DND-41 (cell line): Measurements from ENCODE around the gene CENPU.

Source experiments
- ATAC-seq: fragments of 200-7000 bp; cut with Tn5 transposase; 3 replicates; pipeline ENCODE4 v1.9.1; 2021; ENCODE audit warnings: low read depth; ENCODE audit not compliant: insufficient read depth
- DNase-seq: peaks from one replicate; pipeline ENCODE4 v3.0.0-alpha.2; 2020
- H2AFZ ChIP-seq: 2 replicates; pipeline ENCODE4 v1.6.0; 2012; ENCODE audit warnings: low read depth, low read length
- H3K27ac ChIP-seq: 2 replicates; pipeline ENCODE4 v1.5.1; 2012; ENCODE audit warnings: low read length, inconsistent platforms
- H3K27me3 ChIP-seq: fragments of 200-600 bp; sonication (generic); 2 replicates; pipeline ENCODE4 v1.6.0; 2012; ENCODE audit warnings: low read length, mild to moderate bottlenecking, inconsistent platforms; ENCODE audit not compliant: insufficient read depth, poor library complexity
- H3K36me3 ChIP-seq: 2 replicates; pipeline ENCODE4 v1.5.1; 2012; ENCODE audit warnings: low read length, inconsistent platforms; ENCODE audit not compliant: insufficient read depth
- H3K4me1 ChIP-seq: 2 replicates; pipeline ENCODE4 v1.5.1; 2012; ENCODE audit warnings: mild to moderate bottlenecking, low read length; ENCODE audit not compliant: insufficient read depth
- H3K4me2 ChIP-seq: 2 replicates; pipeline ENCODE4 v1.6.0; 2012; ENCODE audit warnings: mild to moderate bottlenecking, moderate library complexity, low read length, inconsistent platforms; ENCODE audit not compliant: insufficient read depth
- H3K4me3 ChIP-seq, 2 experiments: fragments of 200-600 bp in 1 of 2; shearing (Covaris generic) in 1 of 2; 2 replicates each; pipeline ENCODE4 v1.5.1; 2012 to 2016; ENCODE audit warnings: inconsistent platforms in 2 of 2, low read length in 2 of 2, mild to moderate bottlenecking in 2 of 2, low read depth in 1 of 2, moderate library complexity in 1 of 2
- H3K79me2 ChIP-seq: 2 replicates; pipeline ENCODE4 v1.6.0; 2012; ENCODE audit warnings: low read length, inconsistent platforms; ENCODE audit not compliant: insufficient read depth
- H3K9ac ChIP-seq: 2 replicates; pipeline ENCODE4 v1.6.0; 2012; ENCODE audit warnings: low read depth, mild to moderate bottlenecking, inconsistent platforms, low read length, moderate library complexity
- H3K9me3 ChIP-seq: 2 replicates; pipeline ENCODE4 v1.5.1; 2012; ENCODE audit warnings: low read length, moderate library complexity, mild to moderate bottlenecking, inconsistent platforms; ENCODE audit not compliant: insufficient read depth, severe bottlenecking
- H4K20me1 ChIP-seq: 2 replicates; pipeline ENCODE4 v1.6.0; 2012; ENCODE audit warnings: low read length; ENCODE audit not compliant: insufficient read depth
- EZH2 ChIP-seq: IDR thresholded peaks from 3 replicates; pipeline ENCODE4 v1.6.1; 2012; ENCODE audit warnings: borderline replicate concordance, low read depth, mild to moderate bottlenecking, moderate library complexity, low read length, inconsistent platforms; ENCODE audit not compliant: severe bottlenecking
- TF ChIP-seq, protein P1 (sequence below): IDR thresholded peaks from 2 replicates; pipeline ENCODE4 v1.5.1; 2012; ENCODE audit warnings: borderline replicate concordance, low read length, moderate library complexity, mild to moderate bottlenecking; ENCODE audit not compliant: poor library complexity, severe bottlenecking; ENCODE audit errors: extremely low read depth

CENPU gene

DNA sequence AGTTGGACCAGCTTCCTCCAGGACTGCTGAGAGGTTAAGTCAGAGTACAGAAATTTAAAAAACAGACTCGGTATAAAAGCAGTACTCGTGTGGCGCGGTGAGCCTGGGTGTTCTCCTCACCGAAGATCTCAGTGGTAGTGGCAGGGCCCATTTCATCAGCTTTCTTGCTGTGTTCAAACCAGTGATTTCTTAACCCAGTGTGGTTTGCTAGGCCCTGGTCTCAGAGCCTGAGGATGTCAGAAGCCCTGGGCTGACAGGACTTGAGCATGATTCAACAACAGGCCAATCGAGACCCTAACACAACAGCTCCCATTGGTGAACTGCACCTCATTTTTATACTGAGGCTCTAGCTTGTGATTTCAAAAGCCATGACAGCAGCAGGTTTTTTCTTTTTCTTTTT is 61.2 kb downstream of the CENPU start:
- Histone ChIP-seq H3K4me1 (peaks cover 7% of the 10 kb centered on the region; the same call in 1 of the 2 replicates), H3K79me2 (no peaks in the 10 kb centered on the region), H3K4me2 (no peak overlapping the region), H3K9me3 (no peaks in the 10 kb centered on the region), H3K4me3 (no peak overlapping the region), H3K36me3 (peaks cover 56% of the 10 kb centered on the region), H3K27me3 (no peaks in the 10 kb centered on the region), H3K9ac (no peak overlapping the region), H3K27ac (no peak overlapping the region), H2AFZ (no peak overlapping the region), H4K20me1 (no peaks in the 10 kb centered on the region)
- TF ChIP-seq, protein P1, sequence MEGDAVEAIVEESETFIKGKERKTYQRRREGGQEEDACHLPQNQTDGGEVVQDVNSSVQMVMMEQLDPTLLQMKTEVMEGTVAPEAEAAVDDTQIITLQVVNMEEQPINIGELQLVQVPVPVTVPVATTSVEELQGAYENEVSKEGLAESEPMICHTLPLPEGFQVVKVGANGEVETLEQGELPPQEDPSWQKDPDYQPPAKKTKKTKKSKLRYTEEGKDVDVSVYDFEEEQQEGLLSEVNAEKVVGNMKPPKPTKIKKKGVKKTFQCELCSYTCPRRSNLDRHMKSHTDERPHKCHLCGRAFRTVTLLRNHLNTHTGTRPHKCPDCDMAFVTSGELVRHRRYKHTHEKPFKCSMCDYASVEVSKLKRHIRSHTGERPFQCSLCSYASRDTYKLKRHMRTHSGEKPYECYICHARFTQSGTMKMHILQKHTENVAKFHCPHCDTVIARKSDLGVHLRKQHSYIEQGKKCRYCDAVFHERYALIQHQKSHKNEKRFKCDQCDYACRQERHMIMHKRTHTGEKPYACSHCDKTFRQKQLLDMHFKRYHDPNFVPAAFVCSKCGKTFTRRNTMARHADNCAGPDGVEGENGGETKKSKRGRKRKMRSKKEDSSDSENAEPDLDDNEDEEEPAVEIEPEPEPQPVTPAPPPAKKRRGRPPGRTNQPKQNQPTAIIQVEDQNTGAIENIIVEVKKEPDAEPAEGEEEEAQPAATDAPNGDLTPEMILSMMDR, result no peak
- no peak for TF ChIP-seq EZH2
- no peak for DNase-seq
- no peak for ATAC-seq

DNA sequence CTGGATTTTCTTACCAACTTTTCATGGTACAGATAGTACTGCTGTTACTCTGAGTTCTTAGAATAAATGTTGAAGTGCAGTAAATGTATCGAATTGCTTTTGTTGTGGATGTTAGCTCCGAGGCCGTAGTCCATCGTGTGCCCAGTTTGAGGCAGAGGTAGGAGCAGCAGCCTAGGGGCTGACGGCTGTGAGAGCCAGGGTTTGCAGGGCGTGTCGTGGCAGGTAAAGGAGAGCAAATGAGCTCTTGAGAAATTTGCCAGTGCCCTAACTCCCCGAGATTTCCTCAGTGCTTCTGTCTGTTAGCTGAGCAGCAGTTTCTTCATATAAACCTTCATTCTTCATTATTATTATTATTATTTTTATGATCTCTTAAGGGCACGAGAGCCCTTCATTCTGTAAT is 62.8 kb downstream of the CENPU start:
- Histone ChIP-seq H2AFZ (no peak overlapping the region), H3K27me3 (no peaks in the 10 kb centered on the region), H3K79me2 (no peaks in the 10 kb centered on the region), H3K9ac (no peak overlapping the region), H3K4me1 (peaks cover 7% of the 10 kb centered on the region; the same call in 1 of the 2 replicates), H3K27ac (no peak overlapping the region), H3K36me3 (peaks cover 70% of the 10 kb centered on the region), H4K20me1 (no peaks in the 10 kb centered on the region), H3K9me3 (no peaks in the 10 kb centered on the region), H3K4me2 (no peak overlapping the region), H3K4me3 (no peak overlapping the region)
- ATAC-seq (no peak), DNase-seq (no peak)
- TF ChIP-seq, protein P1, result no peak
- no peak for TF ChIP-seq EZH2

DNA sequence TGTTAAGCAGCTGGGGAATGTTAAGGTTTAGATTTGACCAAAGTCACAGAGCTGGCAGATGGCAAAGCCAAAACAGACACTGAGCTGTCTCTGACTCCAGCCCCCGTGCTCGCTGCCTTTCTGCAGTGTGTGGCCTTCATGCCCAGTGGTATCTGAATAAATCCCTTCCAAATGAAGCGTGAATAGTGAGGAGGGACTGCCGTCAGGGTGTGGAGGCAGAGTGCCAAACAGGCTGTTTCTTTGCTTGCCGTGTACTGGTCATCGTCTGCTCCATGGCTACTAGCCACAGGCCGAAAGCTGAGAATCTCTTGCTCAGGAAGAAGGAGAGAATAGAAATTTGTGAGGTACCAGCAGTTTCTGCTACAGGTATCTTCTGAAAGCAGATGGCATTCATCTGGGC is 64.6 kb downstream of the CENPU start:
- no peak overlapping the region for H2AFZ ChIP-seq
- DNase-seq, result no peak
- no peaks in the 10 kb centered on the region for H3K27me3 ChIP-seq
- H3K4me3 ChIP-seq, result no peak overlapping the region
- H3K9ac ChIP-seq, result no peak overlapping the region
- no peak overlapping the region for H3K4me2 ChIP-seq
- no peak for ATAC-seq
- H3K79me2 ChIP-seq, result no peaks in the 10 kb centered on the region
- peaks cover 7% of the 10 kb centered on the region; the same call in 1 of the 2 replicates for H3K4me1 ChIP-seq
- H3K9me3 ChIP-seq, result no peaks in the 10 kb centered on the region
- no peak for TF ChIP-seq EZH2
- TF ChIP-seq, protein P1, result no peak
- H3K27ac ChIP-seq, result 0 out of 2 replicates have a peak overlapping the region, but pooled peaks have one; percentile 14
- no peaks in the 10 kb centered on the region for H4K20me1 ChIP-seq
- H3K36me3 ChIP-seq, result peaks cover 75% of the 10 kb centered on the region

DNA sequence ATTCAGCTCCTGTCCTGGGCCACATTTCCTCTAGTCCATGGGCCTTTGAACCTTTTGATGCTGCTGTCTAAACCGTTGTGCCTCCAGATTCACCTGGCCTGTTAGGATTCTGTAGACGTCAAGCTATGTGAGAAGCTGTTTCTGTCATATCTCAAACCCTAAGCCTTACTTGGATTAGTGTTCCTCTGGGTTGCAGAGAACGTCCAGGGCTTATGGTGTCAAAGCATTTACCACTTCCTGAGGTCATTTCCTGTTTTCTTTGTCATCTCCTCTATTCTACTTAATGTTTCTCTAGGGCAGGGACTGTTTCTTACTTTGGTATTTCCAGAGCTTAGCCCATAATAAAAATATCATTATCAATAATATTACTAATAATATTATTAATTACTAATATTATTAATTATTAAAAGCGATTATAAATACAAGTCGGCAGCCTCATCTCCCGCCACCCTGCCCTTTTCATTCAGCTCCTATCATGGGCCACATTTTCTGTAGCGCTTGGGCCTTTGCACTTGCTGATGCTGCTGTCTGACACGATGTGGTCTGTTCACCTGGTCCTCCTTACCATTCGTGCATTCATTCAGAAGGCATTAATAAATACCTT is 65.3 kb downstream of the CENPU start:
- Histone ChIP-seq H3K4me1 (peaks cover 7% of the 10 kb centered on the region; the same call in 1 of the 2 replicates), H3K27me3 (no peaks in the 10 kb centered on the region), H3K4me3 (no peak overlapping the region), H3K27ac (no peak overlapping the region), H3K9ac (no peak overlapping the region), H4K20me1 (no peaks in the 10 kb centered on the region), H3K36me3 (peaks cover 71% of the 10 kb centered on the region), H3K79me2 (no peaks in the 10 kb centered on the region), H3K9me3 (no peaks in the 10 kb centered on the region), H3K4me2 (no peak overlapping the region), H2AFZ (no peak overlapping the region)
- DNase-seq, result no peak
- peak; percentile 65 for ATAC-seq
- TF ChIP-seq EZH2, result no peak
- TF ChIP-seq, protein P1, result no peak
